D721Med (cell line): ENCODE data around the gene PDE1C.
"Not testable (repeated sequence)": the region's sequence is repeated elsewhere in the genome, so short reads cannot be mapped to it uniquely, and the experiment has no call there.

Experiments used
- DNase-seq: peaks from one replicate; pipeline ENCODE4 v3.0.0; 2011; ENCODE audit warnings: low spot score; ENCODE audit not compliant: insufficient read length
- FAIRE-seq: peaks from 2 replicates; lab custom pipeline; 2011; peaks lifted over from hg19 to GRCh38; lab: Jason Lieb, UNC
- TF ChIP-seq, protein P1 (sequence below): IDR thresholded peaks from 2 replicates; pipeline ENCODE4 v1.5.1; 2012; ENCODE audit warnings: mild to moderate bottlenecking, control low read depth; ENCODE audit not compliant: insufficient read depth; ENCODE audit errors: missing control alignments

PDE1C gene

DNA sequence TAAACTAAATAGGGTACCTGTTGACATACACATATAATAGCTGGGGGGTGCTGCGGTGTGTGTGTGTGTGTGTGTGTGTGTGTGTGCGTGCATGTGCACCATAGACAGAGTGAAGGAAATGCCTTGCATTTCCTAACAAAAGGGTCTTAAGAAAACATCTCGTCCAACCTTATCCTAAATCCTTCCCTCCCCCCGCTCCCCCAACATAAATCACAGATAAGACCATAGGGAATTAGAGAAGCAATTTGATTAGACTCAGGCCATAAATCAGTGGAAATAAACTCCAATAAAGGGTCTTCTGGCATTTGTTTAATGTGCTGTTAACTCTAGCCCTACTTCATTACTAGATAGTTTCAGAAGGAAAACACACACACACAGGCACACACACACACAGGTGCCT, 234.7 kb downstream of the PDE1C start:
- DNase-seq (no peak), FAIRE-seq (no peak)
- TF ChIP-seq, protein P1, sequence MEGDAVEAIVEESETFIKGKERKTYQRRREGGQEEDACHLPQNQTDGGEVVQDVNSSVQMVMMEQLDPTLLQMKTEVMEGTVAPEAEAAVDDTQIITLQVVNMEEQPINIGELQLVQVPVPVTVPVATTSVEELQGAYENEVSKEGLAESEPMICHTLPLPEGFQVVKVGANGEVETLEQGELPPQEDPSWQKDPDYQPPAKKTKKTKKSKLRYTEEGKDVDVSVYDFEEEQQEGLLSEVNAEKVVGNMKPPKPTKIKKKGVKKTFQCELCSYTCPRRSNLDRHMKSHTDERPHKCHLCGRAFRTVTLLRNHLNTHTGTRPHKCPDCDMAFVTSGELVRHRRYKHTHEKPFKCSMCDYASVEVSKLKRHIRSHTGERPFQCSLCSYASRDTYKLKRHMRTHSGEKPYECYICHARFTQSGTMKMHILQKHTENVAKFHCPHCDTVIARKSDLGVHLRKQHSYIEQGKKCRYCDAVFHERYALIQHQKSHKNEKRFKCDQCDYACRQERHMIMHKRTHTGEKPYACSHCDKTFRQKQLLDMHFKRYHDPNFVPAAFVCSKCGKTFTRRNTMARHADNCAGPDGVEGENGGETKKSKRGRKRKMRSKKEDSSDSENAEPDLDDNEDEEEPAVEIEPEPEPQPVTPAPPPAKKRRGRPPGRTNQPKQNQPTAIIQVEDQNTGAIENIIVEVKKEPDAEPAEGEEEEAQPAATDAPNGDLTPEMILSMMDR = no peak

DNA sequence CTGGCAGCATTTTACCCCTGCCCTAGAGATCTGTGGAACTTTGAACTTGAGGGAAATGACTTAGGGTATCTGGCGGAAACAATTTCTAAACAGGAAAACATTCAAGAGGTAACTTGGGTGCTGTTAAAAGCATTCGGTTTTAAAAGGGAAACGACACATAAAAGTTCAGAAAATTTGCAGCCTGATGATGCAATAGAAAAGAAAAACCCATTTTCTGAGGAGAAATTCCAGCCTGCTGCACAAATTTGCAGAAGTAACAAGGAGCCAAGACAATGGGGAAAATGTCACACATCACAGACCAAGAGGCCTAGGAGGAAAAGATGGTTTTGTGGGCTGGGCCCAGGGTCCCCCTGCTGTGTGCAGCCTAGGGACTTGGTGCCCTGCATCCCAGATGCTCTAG, 236.6 kb downstream of the PDE1C start:
- not testable (repeated sequence) for DNase-seq, FAIRE-seq

DNA sequence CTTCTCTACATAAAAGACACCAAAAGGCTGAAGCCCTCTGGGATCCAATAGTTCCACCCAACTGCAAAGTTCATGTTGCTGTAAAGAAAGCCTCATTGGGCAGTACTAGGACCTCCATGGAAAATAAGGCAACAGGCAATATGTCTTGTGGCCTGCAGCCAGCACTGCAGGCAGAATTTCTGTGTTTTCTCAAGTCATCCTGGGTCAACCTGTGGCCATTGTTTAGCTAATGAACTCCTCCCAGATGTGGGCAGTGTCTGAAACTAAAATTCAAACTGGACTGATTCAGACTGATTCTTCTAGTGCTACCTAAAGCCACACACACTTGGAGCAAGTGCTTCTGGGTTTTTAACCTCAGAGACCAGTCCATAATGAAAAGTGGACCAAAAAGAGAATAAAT, 241.7 kb downstream of the PDE1C start:
- TF ChIP-seq, protein P1 = no peak
- FAIRE-seq (no peak), DNase-seq (no peak)

DNA sequence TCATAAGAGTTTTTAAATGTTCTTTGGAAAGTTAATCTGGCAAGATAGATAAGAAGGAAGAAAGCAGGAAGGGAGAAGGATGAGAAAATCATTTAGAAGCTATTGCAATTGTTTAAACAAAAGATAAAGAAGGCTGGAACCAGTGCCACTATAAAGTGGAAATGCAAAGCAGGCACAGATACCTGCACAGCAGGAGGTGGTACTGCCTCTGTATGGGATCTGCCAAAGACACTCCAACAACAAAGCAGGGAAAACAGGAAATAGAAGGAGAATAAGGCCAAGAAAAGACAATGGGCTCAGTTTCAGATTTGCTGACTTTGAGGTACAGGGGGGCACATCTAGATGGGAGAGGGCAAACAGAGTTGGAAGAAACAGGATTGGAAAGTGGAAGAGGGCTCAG, 244.6 kb downstream of the PDE1C start:
- FAIRE-seq (no peak), DNase-seq (no peak)
- TF ChIP-seq, protein P1 = no peak

DNA sequence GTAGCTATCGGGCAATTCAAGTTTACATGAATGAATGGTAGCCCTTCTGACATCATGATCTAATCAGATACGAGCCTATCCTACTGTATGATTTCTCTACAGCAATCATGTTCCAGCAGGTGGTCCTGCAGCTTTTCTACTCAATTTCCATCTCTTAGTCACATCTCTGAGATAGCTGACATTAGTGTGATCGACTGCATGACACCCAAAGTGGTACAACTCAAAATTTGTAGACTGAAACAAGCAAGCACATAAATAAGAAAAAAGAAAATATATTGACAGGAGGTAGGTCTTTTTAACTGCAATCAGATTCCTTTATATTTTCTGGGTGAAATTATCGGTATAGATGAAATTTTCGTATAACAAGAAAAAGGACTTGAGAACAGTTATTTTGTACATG, 251.2 kb downstream of the PDE1C start:
- TF ChIP-seq, protein P1 = no peak
- FAIRE-seq = no peak
- no peak for DNase-seq

DNA sequence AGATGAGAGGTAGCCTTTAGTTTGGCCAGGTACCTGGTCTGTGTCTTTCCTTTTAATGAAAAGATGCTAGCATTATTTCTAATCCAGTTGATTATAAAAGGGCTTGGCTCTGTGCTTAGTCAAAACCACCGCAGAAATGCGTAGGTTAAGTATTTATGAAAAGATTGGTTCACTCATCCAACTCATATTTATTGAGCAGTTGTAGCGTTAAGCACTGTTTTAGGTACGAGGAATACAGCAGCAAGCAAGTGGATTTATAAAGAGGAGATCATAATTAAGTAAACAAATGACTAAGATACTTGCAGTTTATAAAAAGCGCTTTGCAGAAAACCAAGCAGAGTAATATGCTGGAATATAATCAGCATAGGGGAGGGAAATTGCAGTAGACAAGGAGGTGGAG, 253.4 kb downstream of the PDE1C start:
- FAIRE-seq (no peak), DNase-seq (no peak)
- TF ChIP-seq, protein P1 = no peak

DNA sequence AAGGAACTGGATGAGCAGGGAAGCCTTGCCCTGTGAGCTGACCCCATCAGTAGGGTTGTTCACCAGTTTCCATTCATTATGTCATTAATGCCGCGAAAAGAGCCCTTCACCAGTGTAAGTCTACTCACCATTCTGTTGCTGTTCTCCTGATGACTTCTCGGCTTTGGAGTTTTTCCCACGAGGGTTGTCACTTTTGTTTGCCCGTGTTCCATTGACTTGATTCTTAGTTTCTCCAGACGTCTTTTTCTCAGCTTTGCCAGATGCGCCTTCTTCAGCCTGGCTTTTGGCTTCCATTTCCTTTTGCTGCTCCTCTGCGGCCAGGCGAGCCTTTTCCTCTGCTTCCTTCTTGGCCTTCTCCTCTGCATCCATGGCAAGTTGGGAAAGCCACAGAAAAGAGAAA, 254.4 kb downstream of the PDE1C start:
- FAIRE-seq (no peak), DNase-seq (no peak)
- TF ChIP-seq, protein P1 = no peak

DNA sequence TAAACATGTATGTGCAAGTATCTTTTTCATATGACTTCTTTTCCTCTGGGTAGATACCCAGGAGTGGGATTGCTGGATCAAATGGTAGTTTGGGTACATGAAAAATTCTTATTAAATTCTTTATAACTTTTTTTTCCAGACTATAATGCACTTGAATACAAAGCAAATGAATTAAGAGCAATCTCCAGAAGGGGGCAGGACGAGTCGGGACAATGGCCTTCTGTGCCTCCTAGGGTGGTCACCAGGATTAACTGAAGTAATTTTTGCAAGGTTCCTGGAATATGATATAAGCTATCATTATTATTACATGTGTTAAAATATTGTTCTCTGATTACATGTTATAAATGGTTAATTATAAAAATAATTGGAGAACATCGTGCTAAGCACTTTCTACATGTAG, 256.0 kb downstream of the PDE1C start:
- TF ChIP-seq, protein P1 = peak; percentile 25

More for the DNA sequence above, 256.0 kb downstream of the PDE1C start:
- no peak for FAIRE-seq
- no peak for DNase-seq
